GM19463 (cell line): ENCODE results near the gene RAP2B.
"Not testable (repeated sequence)": the region's sequence is repeated elsewhere in the genome, so short reads cannot be mapped to it uniquely, and the experiment has no call there.

Experiments used
- ATAC-seq: cut with Tn5 transposase; IDR thresholded peaks from one replicate; pipeline ENCODE4 v1.9.1; 2021; ENCODE audit warnings: mild to moderate bottlenecking, moderate library complexity; ENCODE audit not compliant: unreplicated experiment

RAP2B gene

GRCh38 chr3:153161714-153162512 lies at the start of gene RAP2B:
Gene RAP2B (plus strand): TSS chr3:153162226. CDS start chr3:153162694, 468 bp downstream.
- peak; percentile 43 for ATAC-seq

- ATAC-seq: no peak
Observed at GRCh38 chr3:153113541-153113940, 48.5 kb upstream of the RAP2B start.

DNA sequence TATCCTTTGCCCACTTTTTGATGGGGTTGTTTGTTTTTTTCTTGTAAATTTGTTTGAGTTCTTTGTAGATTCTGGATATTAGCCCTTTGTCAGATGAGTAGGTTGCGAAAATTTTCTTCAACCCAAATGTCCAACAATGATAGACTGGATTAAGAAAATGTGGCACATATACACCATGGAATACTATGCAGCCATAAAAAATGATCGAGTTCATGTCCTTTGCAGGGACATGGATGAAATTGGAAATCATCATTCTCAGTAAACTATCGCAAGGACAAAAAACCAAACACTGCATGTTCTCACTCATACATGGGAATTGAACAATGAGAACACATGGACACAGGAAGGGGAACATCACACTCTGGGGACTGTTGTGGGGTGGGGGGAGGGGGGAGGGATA lies 47.8 kb upstream of the RAP2B start:
- not testable (repeated sequence) for ATAC-seq

DNA sequence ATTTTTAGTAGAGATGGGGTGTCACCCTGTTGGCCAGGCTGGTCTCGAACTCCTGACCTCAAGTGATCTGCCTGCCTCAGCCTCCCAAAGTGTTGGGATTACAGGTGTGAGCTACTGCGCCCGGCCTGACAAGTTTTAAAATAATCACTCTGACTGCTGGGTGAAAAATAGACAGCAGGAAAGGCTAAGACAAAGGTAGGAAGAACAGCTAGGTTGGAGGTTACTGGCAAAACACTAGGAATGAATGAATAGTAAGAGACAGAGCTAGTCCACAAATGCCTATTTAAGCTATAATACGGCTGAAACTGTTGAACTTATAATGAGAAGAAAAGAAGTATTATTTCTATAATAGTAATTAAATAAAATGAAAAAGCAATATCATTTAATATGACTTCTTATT lies 46.7 kb upstream of the RAP2B start:
- ATAC-seq: no peak

- ATAC-seq: no peak
Observed at GRCh38 chr3:153127788-153128187, 34.2 kb upstream of the RAP2B start.

- no peak for ATAC-seq
Observed at GRCh38 chr3:153129426-153129825, 32.6 kb upstream of the RAP2B start.

GRCh38 chr3:153129866-153130265 lies 32.2 kb upstream of the RAP2B start:
- ATAC-seq: no peak

DNA sequence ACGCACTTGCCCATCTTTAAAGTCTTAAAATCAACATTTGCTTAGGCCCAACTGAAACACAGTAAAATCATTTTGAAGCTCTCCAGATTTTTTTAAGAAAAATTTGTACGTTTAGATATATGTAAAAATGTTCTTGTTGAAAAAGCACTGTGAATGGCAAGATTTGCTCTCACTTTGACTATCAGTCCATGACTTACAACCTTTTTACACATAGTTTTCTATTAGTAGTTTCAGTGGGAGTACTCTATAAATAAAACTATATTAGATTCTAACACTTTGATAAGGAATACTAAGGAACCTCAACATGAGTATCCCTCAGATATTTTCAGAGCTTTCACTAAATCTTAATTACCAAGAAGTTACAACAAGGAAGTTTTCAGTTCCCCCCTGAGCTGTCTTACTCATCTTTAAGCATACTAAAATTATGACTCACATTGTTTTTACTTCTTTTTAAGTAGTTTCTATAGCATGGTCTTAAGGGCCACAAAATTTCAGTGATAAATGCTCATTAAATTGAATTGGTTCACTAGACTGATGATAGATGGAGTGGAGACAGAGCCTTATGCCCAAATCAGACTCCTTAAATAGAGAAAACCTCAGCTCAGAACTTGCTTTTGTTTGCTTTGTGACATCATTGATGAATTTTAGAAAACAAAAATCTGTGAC lies 31.6 kb upstream of the RAP2B start:
- peak; percentile 91 for ATAC-seq

- ATAC-seq: no peak
Observed at GRCh38 chr3:153137626-153138025, 24.4 kb upstream of the RAP2B start.

DNA sequence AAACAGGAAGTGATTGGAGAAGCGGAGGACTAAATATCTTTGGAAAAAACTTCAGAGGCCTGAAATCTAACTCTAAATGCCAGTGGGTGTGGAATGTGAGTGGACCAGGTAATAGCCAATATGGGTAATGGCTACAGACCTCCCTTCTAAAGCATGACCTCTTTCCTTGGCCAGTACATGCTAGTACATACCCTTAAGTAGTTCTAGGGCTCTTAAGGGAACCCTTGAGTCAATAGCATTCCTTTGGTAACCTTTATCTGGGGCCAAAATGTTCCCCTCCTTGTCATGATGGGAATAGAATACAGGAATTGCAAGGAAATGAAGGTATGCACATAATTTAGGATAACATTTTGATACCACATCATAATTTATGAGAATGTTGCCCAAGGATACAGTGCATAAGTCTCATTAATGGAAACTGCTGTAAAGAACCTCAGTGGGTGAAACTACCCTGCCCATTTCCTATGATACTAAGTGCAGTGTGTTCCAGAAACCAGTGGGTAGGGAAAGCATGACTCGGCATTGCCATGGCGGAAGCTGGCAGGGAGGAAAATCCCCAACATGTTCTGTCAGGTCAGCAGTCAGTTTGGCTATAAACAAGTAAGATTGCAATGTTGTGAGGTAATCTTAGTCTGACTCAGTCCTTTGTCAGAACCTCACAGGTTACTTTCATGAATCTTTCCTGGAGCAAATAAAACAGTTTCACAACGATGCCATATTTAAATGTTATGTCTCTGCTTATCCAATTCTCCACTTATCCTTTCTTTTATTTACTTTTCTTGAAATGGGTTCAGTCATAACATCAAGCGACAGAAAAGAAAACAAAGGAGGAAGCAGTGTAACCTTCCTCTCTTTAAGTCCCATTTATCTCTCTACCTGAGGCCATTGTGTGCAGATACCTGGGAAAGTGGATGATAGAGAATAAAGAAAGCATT lies 23.5 kb upstream of the RAP2B start:
- ATAC-seq: peak; percentile 87

GRCh38 chr3:153142961-153143360 lies 19.1 kb upstream of the RAP2B start:
- ATAC-seq: no peak

DNA sequence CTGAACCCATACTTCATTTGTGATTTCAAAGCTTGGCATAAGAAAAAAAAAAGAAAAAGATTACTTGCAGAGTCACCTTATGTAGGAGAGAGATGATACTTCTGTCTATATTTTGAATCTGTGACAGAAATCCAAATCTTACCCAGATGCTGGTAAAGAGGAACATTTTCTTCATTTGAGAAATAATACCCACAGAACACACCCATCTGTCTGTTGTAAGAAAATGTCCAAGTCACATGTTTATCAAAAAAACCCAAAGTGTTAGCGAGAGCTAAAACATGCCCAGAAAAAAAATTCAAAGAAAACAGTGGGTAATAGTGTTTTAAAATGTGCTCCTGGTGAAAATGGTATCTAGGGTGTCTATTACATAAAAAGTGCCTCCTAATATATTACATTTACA lies 18.0 kb upstream of the RAP2B start:
- no peak for ATAC-seq

DNA sequence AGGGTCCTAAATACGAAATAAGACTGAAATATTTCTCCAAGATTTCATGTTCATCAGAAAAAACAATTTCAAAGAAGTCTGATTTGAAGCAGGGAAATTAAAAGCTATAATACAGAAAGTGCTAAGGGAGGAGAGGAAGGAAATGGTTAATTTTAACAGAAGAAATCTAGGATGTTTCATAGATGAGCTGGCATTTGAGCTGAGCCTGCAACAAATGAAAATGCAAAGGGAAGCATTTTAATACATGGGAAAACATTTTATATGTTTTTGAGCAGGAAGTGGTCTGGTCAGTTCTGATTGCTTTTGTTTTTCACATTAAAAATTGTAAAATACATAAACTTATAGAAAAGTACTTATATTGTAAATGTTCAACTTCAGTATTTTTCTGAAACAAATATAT lies 17.2 kb upstream of the RAP2B start:
- ATAC-seq: no peak

GRCh38 chr3:153145454-153145853 lies 16.6 kb upstream of the RAP2B start:
- no peak for ATAC-seq

- no peak for ATAC-seq
Observed at GRCh38 chr3:153146191-153147053, 15.6 kb upstream of the RAP2B start.

DNA sequence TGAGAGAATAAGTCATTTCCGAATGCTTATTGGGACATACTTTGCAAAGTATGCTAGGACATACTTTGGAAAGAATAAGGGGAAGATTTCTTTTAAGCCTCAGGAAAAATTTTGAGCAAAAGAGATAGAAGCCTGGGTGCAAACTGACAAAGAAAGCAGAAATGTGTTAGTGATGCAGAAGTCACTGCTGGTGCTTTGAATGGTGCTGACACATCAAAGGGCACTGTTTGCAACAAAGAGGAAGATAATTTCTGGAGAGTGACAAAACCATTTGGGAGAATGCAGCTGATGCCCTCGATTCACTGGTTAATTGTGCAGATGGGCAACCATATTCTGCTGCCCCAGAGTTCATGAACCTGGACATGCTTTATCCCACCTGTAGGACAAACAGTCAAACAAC lies 11.0 kb upstream of the RAP2B start:
- no peak for ATAC-seq

DNA sequence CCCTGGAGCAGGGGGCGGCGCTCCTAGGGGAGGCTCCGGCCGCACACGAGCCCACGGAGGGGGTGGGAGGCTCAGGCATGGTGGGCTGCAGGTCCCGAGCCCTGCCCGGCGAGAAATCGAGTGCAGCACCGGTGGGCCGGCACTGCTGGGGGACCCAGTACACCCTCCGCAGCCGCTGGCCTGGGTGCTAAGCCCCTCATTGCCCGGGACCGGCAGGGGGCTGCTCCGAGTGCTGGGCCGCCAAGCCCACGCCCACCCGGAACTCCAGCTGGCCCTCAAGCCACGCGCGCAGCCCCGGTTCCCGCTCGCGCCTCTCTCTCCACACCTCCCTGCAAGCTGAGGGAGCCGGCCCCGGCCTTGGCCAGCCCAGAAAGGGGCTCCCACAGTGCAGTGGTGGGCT lies 6.2 kb upstream of the RAP2B start:
- not testable (repeated sequence) for ATAC-seq

DNA sequence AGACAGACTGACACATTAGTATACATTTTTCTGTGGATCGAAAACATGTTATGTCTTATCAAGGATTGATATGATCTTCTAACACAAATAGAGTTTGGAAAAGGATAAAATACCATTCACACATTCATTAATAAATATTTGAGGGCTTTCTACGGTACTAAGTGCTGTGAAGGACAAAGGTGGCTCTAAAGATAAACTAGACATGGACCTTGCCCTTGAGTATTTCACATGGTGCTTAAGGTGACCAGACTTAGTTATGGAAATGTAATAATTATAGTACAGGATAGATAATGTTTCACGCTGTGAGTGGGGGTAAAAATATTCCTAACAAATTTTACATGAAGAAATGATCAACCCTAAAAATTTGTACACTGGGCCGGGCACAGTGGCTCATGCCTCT lies 3.8 kb upstream of the RAP2B start:
- no peak for ATAC-seq

DNA sequence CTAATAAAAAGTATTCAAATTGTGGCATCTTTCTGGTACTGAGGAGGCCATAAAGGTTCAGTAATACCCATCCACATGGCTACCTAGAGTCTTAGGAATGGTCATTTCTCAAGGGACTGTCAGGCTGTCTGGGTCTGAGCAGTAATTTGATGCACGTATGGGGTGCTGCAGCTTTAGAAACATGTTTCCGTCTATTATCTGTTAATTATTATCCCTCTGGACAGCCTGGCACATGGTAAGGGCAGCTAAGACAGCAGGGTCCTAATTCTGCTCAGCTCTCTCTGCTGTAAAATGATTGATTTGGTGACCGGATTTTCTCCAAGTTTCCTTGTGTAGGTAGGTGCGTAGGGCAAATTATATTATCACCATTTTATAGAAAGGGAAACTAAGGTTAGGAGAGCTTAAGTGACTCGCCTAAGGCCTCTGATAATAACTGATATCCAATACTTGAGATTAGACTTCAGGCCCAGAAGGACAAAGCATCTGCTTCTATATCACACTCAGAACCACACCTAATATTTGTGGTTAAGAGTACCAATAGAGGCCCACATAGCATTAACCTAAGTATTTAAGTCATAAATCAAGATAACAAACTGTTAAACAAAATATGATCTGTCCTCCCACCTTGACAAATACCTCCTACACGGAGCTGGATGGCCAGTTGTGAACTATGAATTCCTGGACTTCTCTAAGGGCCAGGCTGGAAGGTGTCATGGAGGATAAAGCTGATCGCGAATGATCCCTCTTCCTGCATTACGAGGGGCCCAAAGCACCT lies 2.9 kb upstream of the RAP2B start:
- no peak for ATAC-seq
